Endothelial cell of umbilical vein (primary cell): ENCODE results near the gene ARID1B. TPM values are rescaled to one million over a fixed set of nuclear protein-coding genes. Genes with fewer than 3 reads are reported as not detected.

Source experiments
- BruUV-seq: library from RNA; stranded (reverse); fragments of 400-500 nt; replicated peaks from 2 replicates; lab custom pipeline; 2021; lab: Mats Ljungman, UMichigan
- CTCF ChIA-PET: fragments of 300-600, 350-600 bp; sonication (Branson Sonifier 250); formaldehyde crosslinking; loops from one replicate; lab custom pipeline; 2021; ENCODE audit warnings: antibody characterized with exemption, inconsistent platforms; lab: Charles Lee
- POLR2A ChIA-PET: fragments of 300-600, 350-600 bp; sonication (Branson Sonifier 250); formaldehyde crosslinking; loops from one replicate; lab custom pipeline; 2021; ENCODE audit warnings: antibody characterized with exemption, inconsistent platforms; lab: Charles Lee
- DNase-seq: peaks from one replicate; pipeline ENCODE4 v3.0.0-alpha.2; 2011; ENCODE audit warnings: low read depth, low spot score
- FAIRE-seq: peaks from 2 replicates; lab custom pipeline; 2011; peaks lifted over from hg19 to GRCh38; lab: Jason Lieb, UNC
- H2AFZ ChIP-seq: 2 replicates; pipeline ENCODE4 v1.6.0; 2012; ENCODE audit warnings: low read depth, low read length, control low read depth, inconsistent platforms
- H3K27ac ChIP-seq: 2 replicates; pipeline ENCODE4 v1.5.1; 2011; ENCODE audit warnings: low read depth, mild to moderate bottlenecking, control low read depth, low read length, moderate library complexity; ENCODE audit not compliant: insufficient read depth
- H3K27me3 ChIP-seq, 2 experiments: 2 replicates each; pipeline versions ENCODE4 v1.6.0 to v1.6.1; 2011; ENCODE audit warnings: low read length in 2 of 2, mixed read lengths in 1 of 2; ENCODE audit not compliant: control insufficient read depth in 2 of 2, insufficient read depth in 2 of 2
- H3K36me3 ChIP-seq, 2 experiments: 2 replicates in 1 of 2; 3 replicates in 1 of 2; pipeline ENCODE4 v1.5.1; 2011; ENCODE audit warnings: low read length in 2 of 2, mild to moderate bottlenecking in 1 of 2, moderate library complexity in 1 of 2; ENCODE audit not compliant: control insufficient read depth in 2 of 2, insufficient read depth in 2 of 2; ENCODE audit errors: extremely low read depth in 1 of 2
- H3K4me1 ChIP-seq: 3 replicates; pipeline ENCODE4 v1.5.1; 2011; ENCODE audit warnings: mild to moderate bottlenecking, low read length; ENCODE audit not compliant: control insufficient read depth, insufficient read depth; ENCODE audit errors: extremely low read depth
- H3K4me2 ChIP-seq: 2 replicates; pipeline ENCODE4 v1.6.1; 2011; ENCODE audit warnings: low read length, control low read depth, mixed read lengths; ENCODE audit not compliant: insufficient read depth
- H3K4me3 ChIP-seq, 3 experiments: fragments of 200-600 bp in 1 of 3; sonication (generic), shearing (Covaris generic) in 1 of 3; replicated peaks in 1 of 3; 2 replicates each; pipeline ENCODE4 v1.5.1; 2011 to 2016; ENCODE audit warnings: control low read depth in 3 of 3, low read length in 3 of 3, mild to moderate bottlenecking in 2 of 3, inconsistent platforms in 1 of 3, low read depth in 1 of 3, moderate library complexity in 1 of 3; ENCODE audit not compliant: insufficient read depth in 1 of 3
- H3K79me2 ChIP-seq: 2 replicates; pipeline ENCODE4 v1.6.0; 2012; ENCODE audit warnings: low read length, inconsistent platforms; ENCODE audit not compliant: control insufficient read depth, insufficient read depth
- H3K9ac ChIP-seq: replicated peaks from 2 replicates; pipeline ENCODE3; 2011; ENCODE audit warnings: low read length, control low read depth; ENCODE audit not compliant: insufficient read depth; ENCODE audit errors: extremely low read depth
- H3K9me1 ChIP-seq: replicated peaks from 3 replicates; pipeline ENCODE4 v1.6.0; 2011; ENCODE audit warnings: mild to moderate bottlenecking, low read length; ENCODE audit not compliant: control insufficient read depth, insufficient read depth; ENCODE audit errors: extremely low read depth
- H3K9me3 ChIP-seq: replicated peaks from 2 replicates; pipeline ENCODE4 v1.5.1; 2012; ENCODE audit warnings: low read length, inconsistent platforms; ENCODE audit not compliant: control insufficient read depth, insufficient read depth
- H4K20me1 ChIP-seq: replicated peaks from 2 replicates; pipeline ENCODE3; 2011; ENCODE audit warnings: mild to moderate bottlenecking, low read length; ENCODE audit not compliant: control insufficient read depth, insufficient read depth; ENCODE audit errors: extremely low read depth
- EZH2 ChIP-seq: IDR thresholded peaks from 2 replicates; pipeline ENCODE4 v1.6.1; 2012; ENCODE audit warnings: borderline replicate concordance, low read depth, mild to moderate bottlenecking, moderate library complexity, low read length, inconsistent platforms; ENCODE audit not compliant: severe bottlenecking
- FOS ChIP-seq: IDR thresholded peaks from 2 replicates; pipeline ENCODE4 v1.6.1; 2011; ENCODE audit warnings: mild to moderate bottlenecking, low read length, moderate library complexity, borderline replicate concordance; ENCODE audit not compliant: insufficient read depth
- GATA2 ChIP-seq: IDR thresholded peaks from 2 replicates; pipeline ENCODE4 v1.7.0; 2011; ENCODE audit warnings: low read depth, mild to moderate bottlenecking, moderate library complexity, mixed read lengths, low read length; ENCODE audit not compliant: insufficient read length, insufficient read depth
- JUN ChIP-seq: IDR thresholded peaks from 2 replicates; pipeline ENCODE4 v1.6.1; 2011; ENCODE audit warnings: borderline replicate concordance, low read depth; ENCODE audit not compliant: insufficient read length, insufficient read depth
- MYC ChIP-seq: IDR thresholded peaks from one replicate; pipeline ENCODE4 v1.6.1; 2011; ENCODE audit warnings: mild to moderate bottlenecking, low read depth, low read length
- POLR2A ChIP-seq: IDR thresholded peaks from 2 replicates; pipeline ENCODE4 v1.6.1; 2012; ENCODE audit warnings: low read depth, mild to moderate bottlenecking, control low read depth, low read length
- POLR2AphosphoS5 ChIP-seq: IDR thresholded peaks from 2 replicates; pipeline ENCODE4 v1.6.1; 2012; ENCODE audit warnings: low read depth, mild to moderate bottlenecking, control low read depth, low read length, moderate library complexity; ENCODE audit not compliant: insufficient read depth
- dilution Hi-C: fragments of 300-500 bp; cut with MboI; formaldehyde crosslinking; loops from one replicate; pipeline ENCODE4 v1.15.0; 2019; ENCODE audit warnings: low sequenced_read_pairs; ENCODE audit not compliant: extremely low pct_ligation_motif_present
- intact Hi-C: fragments of 100-400 bp; cut with micrococcal nuclease; formaldehyde crosslinking; loops from one replicate; pipeline ENCODE4 v1.10.0; 2022
- polyA plus RNA-seq, 4 experiments: library from polyadenylated mRNA; depleted of rRNA in 3 of 4; stranded (reverse) in 3 of 4; unstranded in 1 of 4; fragments of >200 nt; gene quantifications; 2 replicates each; pipeline versions ENCODE4 v1.2.1 to v1.2.3, GENCODE V29; 2011 to 2012; ENCODE audit warnings: missing spikeins in 1 of 4
- total RNA-seq: library from RNA; stranded (reverse); gene quantifications from 2 replicates; pipeline ENCODE4 v1.2.3, GENCODE V29; 2021
- TF ChIP-seq, protein P1 (sequence below): IDR thresholded peaks from 2 replicates; pipeline ENCODE4 v1.6.1; 2011; ENCODE audit not compliant: insufficient read depth, insufficient read length
- TF ChIP-seq, protein P2 (sequence below), 2 donors: IDR thresholded peaks; 1 replicate in 1 of 2; 2 replicates in 1 of 2; pipeline ENCODE4 v1.5.1; 2011; ENCODE audit warnings: low read length in 2 of 2, mild to moderate bottlenecking in 2 of 2, moderate library complexity in 2 of 2, control low read depth in 1 of 2, inconsistent platforms in 1 of 2, low read depth in 1 of 2; ENCODE audit not compliant: insufficient read depth in 1 of 2; ENCODE audit errors: extremely low read depth in 1 of 2

ARID1B gene
- total and polyA plus RNA-seq, 2 donors (not counting 3 experiments of a cell fraction or from before 2014, with no cell fraction given), result 21.8 to 89.5 TPM

DNA sequence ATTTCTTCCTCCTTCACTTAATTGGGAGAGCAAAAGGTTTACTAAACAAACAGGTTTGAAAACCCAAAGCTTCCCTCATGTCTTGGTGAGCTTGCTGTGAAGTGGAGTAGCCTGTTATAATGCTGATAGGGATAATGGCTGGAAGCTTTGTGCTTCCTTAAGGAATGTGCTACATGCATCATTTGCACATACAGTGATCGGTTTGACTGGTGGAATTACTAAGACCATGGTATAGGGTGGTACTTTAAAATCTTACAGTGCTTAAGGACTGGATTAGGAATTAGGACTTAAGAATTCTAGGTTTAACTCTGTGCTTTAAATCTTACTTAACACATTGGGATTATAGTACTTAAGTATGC lies 75.7 kb downstream of the ARID1B start:
- DNase-seq, result no peak
- no peaks in the 10 kb centered on the region for H3K36me3 ChIP-seq
- POLR2A ChIA-PET, result no interaction called here

DNA sequence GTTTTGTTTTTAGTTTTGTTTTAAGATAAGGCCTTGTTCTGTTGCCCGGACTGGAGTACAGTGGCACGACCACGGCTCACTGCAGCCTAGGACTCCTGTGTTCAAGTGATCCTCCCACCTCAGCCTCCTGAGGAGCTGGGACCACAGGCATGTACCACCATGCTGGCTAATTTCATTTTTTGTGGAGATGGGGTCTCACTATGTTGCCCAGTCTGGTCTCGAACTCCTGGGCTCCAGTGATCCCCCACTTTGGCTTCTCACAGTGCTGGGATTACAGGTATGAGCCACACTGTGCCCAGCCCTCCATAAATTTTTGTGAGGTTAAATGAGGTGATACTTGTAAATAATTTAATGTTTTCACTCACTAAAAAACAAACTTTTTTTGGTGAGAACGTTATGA lies 76.6 kb downstream of the ARID1B start:
- dilution Hi-C loops (no loop called here), intact Hi-C loops (no loop called here)
- Histone ChIP-seq H3K27ac (no peak overlapping the region), H3K27me3 (no peaks in the 10 kb centered on the region), H4K20me1 (peaks cover 19% of the 10 kb centered on the region), H3K9ac (no peak overlapping the region), H3K4me3 (no peak overlapping the region), H2AFZ (no peak overlapping the region), H3K4me1 (peaks cover 2% of the 10 kb centered on the region), H3K36me3 (no peaks in the 10 kb centered on the region), H3K4me2 (no peak overlapping the region), H3K9me1 (no peaks in the 10 kb centered on the region), H3K9me3 (no peaks in the 10 kb centered on the region), H3K79me2 (peaks cover 95% of the 10 kb centered on the region)
- DNase-seq, result no peak
- ChIA-PET CTCF (no interaction called here), POLR2A (no interaction called here)
- no peak for FAIRE-seq
- no TSS peak for BruUV-seq
- no peak for TF ChIP-seq JUN
- TF ChIP-seq, protein P1, sequence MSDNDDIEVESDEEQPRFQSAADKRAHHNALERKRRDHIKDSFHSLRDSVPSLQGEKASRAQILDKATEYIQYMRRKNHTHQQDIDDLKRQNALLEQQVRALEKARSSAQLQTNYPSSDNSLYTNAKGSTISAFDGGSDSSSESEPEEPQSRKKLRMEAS, result no peak
- TF ChIP-seq POLR2A, result no peak
- no peak for TF ChIP-seq EZH2
- no peak for TF ChIP-seq FOS
- TF ChIP-seq GATA2, result no peak
- no peak for TF ChIP-seq MYC
- TF ChIP-seq, protein P2, sequence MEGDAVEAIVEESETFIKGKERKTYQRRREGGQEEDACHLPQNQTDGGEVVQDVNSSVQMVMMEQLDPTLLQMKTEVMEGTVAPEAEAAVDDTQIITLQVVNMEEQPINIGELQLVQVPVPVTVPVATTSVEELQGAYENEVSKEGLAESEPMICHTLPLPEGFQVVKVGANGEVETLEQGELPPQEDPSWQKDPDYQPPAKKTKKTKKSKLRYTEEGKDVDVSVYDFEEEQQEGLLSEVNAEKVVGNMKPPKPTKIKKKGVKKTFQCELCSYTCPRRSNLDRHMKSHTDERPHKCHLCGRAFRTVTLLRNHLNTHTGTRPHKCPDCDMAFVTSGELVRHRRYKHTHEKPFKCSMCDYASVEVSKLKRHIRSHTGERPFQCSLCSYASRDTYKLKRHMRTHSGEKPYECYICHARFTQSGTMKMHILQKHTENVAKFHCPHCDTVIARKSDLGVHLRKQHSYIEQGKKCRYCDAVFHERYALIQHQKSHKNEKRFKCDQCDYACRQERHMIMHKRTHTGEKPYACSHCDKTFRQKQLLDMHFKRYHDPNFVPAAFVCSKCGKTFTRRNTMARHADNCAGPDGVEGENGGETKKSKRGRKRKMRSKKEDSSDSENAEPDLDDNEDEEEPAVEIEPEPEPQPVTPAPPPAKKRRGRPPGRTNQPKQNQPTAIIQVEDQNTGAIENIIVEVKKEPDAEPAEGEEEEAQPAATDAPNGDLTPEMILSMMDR (IDR thresholded peaks at IDR 0.05; ENCODE audit: extremely low read depth in 1 of 2, insufficient read depth in 1 of 2, low read depth in 1 of 2, low read length in 2 of 2), result no peak
- TF ChIP-seq POLR2AphosphoS5, result no peak

More for the DNA sequence above, 75.7 kb downstream of the ARID1B start:
- CTCF ChIA-PET, result interaction anchor here (0.8 kb wide), 1 partner anchor 44 kb away, joined by 3 read pairs; no protein-coding TSS in a partner anchor
- H3K9me1 ChIP-seq, result no peaks in the 10 kb centered on the region
- no peak overlapping the region for H3K4me2 ChIP-seq
- H3K9ac ChIP-seq, result no peak overlapping the region
- H3K4me1 ChIP-seq, result peaks cover 11% of the 10 kb centered on the region
- H3K27ac ChIP-seq, result no peak overlapping the region
- FAIRE-seq, result no peak
- H3K79me2 ChIP-seq, result peaks cover 95% of the 10 kb centered on the region
- H4K20me1 ChIP-seq, result peaks cover 21% of the 10 kb centered on the region
- BruUV-seq, result no TSS peak
- H2AFZ ChIP-seq, result no peak overlapping the region
- dilution Hi-C loops (no loop called here), intact Hi-C loops (no loop called here)
- no peak for TF ChIP-seq MYC
- no peak for TF ChIP-seq EZH2
- no peak for TF ChIP-seq GATA2
- no peak for TF ChIP-seq POLR2A
- no peak for TF ChIP-seq FOS
- TF ChIP-seq, protein P2 (IDR thresholded peaks at IDR 0.05; ENCODE audit: extremely low read depth in 1 of 2, insufficient read depth in 1 of 2, low read depth in 1 of 2, low read length in 2 of 2), result no peak
- no peak overlapping the region for H3K4me3 ChIP-seq
- no peaks in the 10 kb centered on the region for H3K9me3 ChIP-seq
- H3K27me3 ChIP-seq, result no peaks in the 10 kb centered on the region
